HEK293T (cell line): ENCODE measurements around the gene JARID2.
"Not testable (repeated sequence)": the region's sequence is repeated elsewhere in the genome, so short reads cannot be mapped to it uniquely, and the experiment has no call there.

Experiments used
- CTCF ChIA-PET: fragments of 350-600 bp; formaldehyde crosslinking; extraction: SDS; loops from one replicate; lab custom pipeline; 2021; ENCODE audit warnings: antibody characterized with exemption, inconsistent platforms; lab: Yijun Ruan, JAX
- POLR2A ChIA-PET: fragments of 350-600 bp; formaldehyde crosslinking; extraction: SDS; loops from one replicate; lab custom pipeline; 2020; ENCODE audit warnings: antibody characterized with exemption, inconsistent platforms; lab: Yijun Ruan, JAX
- DNase-seq: peaks from one replicate; pipeline ENCODE4 v3.0.0; 2012; ENCODE audit warnings: mixed read lengths; ENCODE audit errors: extremely low spot score
- ARNT ChIP-seq: fragments of 450-650 bp; IDR thresholded peaks from 2 replicates; pipeline ENCODE4 v1.6.1; 2017; ENCODE audit warnings: mild to moderate bottlenecking
- BHLHE40 ChIP-seq: fragments of 450-650 bp; IDR thresholded peaks from 2 replicates; pipeline ENCODE4 v1.6.1; 2016; ENCODE audit warnings: mild to moderate bottlenecking, moderate library complexity, borderline replicate concordance
- CTBP1 ChIP-seq: fragments of 450-650 bp; IDR thresholded peaks from 2 replicates; pipeline ENCODE4 v1.6.1; 2016; ENCODE audit warnings: borderline replicate concordance
- ELF4 ChIP-seq: fragments of 450-650 bp; IDR thresholded peaks from 2 replicates; pipeline ENCODE4 v1.6.1; 2017; ENCODE audit warnings: antibody characterized with exemption
- FOXA1 ChIP-seq: fragments of 450-650 bp; IDR thresholded peaks from 2 replicates; pipeline ENCODE4 v1.6.1; 2016; ENCODE audit warnings: mild to moderate bottlenecking
- FOXK2 ChIP-seq: fragments of 450-650 bp; IDR thresholded peaks from 2 replicates; pipeline ENCODE4 v1.6.1; 2016; ENCODE audit warnings: mild to moderate bottlenecking
- FOXM1 ChIP-seq: fragments of 450-650 bp; IDR thresholded peaks from 2 replicates; pipeline ENCODE4 v1.6.1; 2017; ENCODE audit warnings: mild to moderate bottlenecking, borderline replicate concordance
- HDGF ChIP-seq: fragments of 450-650 bp; IDR thresholded peaks from 2 replicates; pipeline ENCODE4 v1.6.1; 2017; ENCODE audit warnings: antibody characterized with exemption, borderline replicate concordance
- L3MBTL2 ChIP-seq: fragments of 450-650 bp; conservative IDR thresholded peaks from 2 replicates; pipeline ENCODE4 v1.6.1; 2016; ENCODE audit warnings: mild to moderate bottlenecking
- LEF1 ChIP-seq: fragments of 450-650 bp; IDR thresholded peaks from 2 replicates; pipeline ENCODE4 v1.6.1; 2017; ENCODE audit warnings: mild to moderate bottlenecking, borderline replicate concordance
- NFRKB ChIP-seq: fragments of 450-650 bp; IDR thresholded peaks from 2 replicates; pipeline ENCODE4 v1.6.1; 2016; ENCODE audit warnings: mild to moderate bottlenecking, moderate library complexity
- SP1 ChIP-seq: fragments of 450-650 bp; IDR thresholded peaks from 2 replicates; pipeline ENCODE4 v1.6.1; 2017
- SUZ12 ChIP-seq: fragments of 450-650 bp; IDR thresholded peaks from 2 replicates; pipeline ENCODE4 v1.6.1; 2016; ENCODE audit warnings: mild to moderate bottlenecking
- TARDBP ChIP-seq: fragments of 450-650 bp; IDR thresholded peaks from 2 replicates; pipeline ENCODE4 v1.6.1; 2016
- ZNF384 ChIP-seq: fragments of 450-650 bp; IDR thresholded peaks from 2 replicates; pipeline ENCODE4 v1.6.1; 2016
- TF ChIP-seq, protein P1 (sequence below): fragments of 450-650 bp; IDR thresholded peaks from 2 replicates; pipeline ENCODE4 v1.6.1; 2016

Gene JARID2

DNA sequence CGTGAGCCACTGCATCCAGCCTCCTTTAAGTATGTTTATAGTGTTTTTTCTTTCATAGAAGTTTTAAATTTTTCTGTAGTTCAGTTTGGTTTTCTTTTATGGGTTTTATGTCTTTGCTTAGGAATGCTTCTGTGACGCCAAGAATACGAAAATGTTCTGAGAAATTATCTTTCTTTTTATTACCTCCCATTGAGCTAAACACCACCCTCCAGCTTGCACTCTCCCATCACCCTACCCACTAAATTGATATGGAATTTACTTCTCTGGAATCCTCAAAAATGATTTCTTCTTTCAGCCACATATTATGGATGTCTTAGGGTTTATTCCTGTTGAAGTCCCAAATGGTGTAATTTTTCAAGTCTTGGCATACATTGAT, 38.1 kb downstream of the JARID2 start:
- POLR2A ChIA-PET = no interaction called here
- DNase-seq = no peak
- CTCF ChIA-PET = interaction anchor here (1.0 kb wide), 1 partner anchor 104 kb away, joined by 4 read pairs; no protein-coding TSS in a partner anchor
- TF ChIP-seq FOXA1 (no peak), ARNT (no peak), L3MBTL2 (no peak), BHLHE40 (no peak), TARDBP (no peak), NFRKB (no peak), FOXK2 (no peak), FOXM1 (no peak)
- TF ChIP-seq, protein P1, sequence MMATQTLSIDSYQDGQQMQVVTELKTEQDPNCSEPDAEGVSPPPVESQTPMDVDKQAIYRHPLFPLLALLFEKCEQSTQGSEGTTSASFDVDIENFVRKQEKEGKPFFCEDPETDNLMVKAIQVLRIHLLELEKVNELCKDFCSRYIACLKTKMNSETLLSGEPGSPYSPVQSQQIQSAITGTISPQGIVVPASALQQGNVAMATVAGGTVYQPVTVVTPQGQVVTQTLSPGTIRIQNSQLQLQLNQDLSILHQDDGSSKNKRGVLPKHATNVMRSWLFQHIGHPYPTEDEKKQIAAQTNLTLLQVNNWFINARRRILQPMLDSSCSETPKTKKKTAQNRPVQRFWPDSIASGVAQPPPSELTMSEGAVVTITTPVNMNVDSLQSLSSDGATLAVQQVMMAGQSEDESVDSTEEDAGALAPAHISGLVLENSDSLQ = no peak

DNA sequence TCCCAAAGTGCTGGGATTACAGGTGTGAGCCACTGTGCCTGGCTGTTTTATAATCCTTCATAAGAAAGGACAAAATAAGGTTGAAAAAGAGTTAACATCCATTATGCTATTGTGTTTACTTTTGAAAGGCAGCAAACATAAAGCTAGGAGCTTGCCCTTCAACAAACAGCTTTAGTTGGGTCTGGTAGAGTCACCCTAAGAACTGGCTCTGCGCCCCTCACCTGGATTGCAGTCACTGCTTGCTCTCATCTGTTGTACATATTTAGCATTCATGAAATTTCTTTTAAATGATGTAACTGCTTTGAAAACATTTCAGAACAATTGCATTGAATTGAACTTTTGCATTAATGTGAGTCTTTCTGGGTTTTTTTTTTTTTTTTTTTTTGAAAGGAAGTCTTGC, 38.9 kb downstream of the JARID2 start:
- CTCF ChIA-PET = interaction anchor here (0.6 kb wide), 1 partner anchor 10 kb away, joined by 5 read pairs; no protein-coding TSS in a partner anchor
- POLR2A ChIA-PET = no interaction called here
- DNase-seq = no peak
- TF ChIP-seq, protein P1 = no peak
- TF ChIP-seq BHLHE40 (no peak), ZNF384 (peak; percentile 38; the same call in 1 of the 2 replicates)

DNA sequence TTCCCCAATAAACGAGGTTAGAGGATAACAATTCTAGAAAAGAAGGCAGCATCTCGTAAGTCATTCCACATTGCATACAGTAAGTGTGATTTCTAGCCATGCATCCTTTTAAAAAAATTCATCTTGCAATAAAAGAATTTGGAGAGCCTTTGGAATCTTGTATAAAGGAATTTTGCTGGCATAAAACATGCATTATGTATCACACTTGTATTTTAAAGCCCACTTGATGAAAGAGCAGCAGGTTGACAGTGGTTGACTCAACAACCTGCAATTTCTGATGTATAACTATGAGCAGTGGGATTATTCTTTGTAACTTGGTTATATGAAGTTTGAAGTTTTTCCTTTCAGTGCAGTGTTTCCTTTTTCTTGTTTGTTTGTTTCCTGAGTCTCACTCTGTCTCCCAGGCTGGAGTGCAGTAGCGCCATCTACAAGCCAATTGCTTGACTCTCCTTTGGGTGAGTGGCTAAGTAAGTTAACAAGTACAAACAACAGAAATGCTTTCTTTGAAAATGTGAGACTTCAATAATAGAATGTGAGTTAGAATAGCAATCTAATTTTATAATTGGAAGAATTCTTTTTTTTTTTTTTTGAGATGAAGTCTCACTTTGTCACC, 39.9 kb downstream of the JARID2 start:
- CTCF ChIA-PET = no interaction called here
- DNase-seq = no peak
- no peak for TF ChIP-seq L3MBTL2
- POLR2A ChIA-PET = no interaction called here

DNA sequence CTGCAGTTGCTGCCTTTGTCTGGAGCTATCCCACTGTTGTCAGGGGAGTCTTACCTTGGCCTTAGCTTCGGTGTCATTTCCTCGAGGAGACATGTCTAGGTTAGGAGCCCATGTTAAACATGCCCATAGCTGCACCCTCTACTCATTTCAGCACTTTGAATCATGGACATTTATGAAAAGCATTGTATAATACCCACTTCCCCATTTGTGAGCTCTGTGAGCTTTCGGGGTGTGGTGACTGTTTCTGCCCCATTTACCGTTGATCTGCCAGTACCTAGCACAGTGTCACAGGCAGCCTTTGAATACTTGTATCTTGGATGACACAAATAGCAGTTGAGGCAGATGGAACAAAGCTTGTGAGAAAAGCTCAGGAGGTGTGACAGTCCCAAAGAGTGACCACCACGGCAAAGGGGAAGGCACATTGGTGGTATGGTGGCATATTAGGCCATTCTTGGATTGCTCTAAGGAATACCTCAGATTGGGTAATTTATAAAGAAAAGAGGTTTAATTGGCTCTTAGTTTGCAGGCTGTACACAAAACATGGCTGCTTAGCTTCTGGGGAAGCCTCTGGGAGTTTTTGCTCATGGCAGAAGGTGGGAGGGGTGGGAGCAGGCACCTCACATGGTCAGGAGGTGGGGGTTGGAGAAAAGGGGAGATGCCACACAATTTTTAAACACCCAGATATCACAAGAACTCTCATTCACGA, 42.0 kb downstream of the JARID2 start:
- CTCF ChIA-PET = no interaction called here
- POLR2A ChIA-PET = interaction anchor here (0.8 kb wide), 1 partner anchor 10 kb away, joined by 4 read pairs; no protein-coding TSS in a partner anchor
- DNase-seq = no peak
- TF ChIP-seq L3MBTL2 (no peak), LEF1 (no peak), CTBP1 (no peak), FOXA1 (no peak), SP1 (no peak), ARNT (no peak), FOXM1 (no peak), NFRKB (no peak), SUZ12 (no peak), HDGF (no peak), BHLHE40 (no peak), TARDBP (no peak)
- TF ChIP-seq, protein P1 = no peak

DNA sequence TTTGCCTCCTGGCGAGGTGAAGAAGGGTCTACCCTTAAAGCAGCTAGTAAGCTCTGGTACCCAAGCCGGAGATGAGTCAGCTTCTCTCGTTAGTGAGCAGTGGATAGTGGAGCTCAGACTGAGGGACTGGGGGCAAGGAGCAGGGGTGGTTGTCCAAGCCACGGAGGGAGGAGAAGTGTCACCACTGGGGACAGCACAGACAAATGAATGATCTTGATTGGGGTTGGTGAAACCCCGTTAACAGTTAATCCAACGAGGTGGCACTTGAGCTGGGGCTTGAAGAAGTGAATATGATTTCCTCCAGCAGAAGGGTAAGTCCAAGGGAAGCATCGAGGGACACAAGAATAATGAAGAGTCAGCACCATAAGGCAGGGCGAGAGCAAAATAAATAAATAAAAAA, 43.0 kb downstream of the JARID2 start:
- ChIA-PET POLR2A (interaction anchor here (0.8 kb wide), 1 partner anchor 11 kb away, joined by 4 read pairs; no protein-coding TSS in a partner anchor), CTCF (no interaction called here)
- no peak for DNase-seq
- TF ChIP-seq SUZ12 (no peak), FOXA1 (no peak), TARDBP (no peak), FOXM1 (no peak), SP1 (no peak), CTBP1 (no peak), HDGF (no peak), LEF1 (no peak), NFRKB (no peak), ARNT (no peak), BHLHE40 (no peak), ELF4 (no peak), L3MBTL2 (no peak), FOXK2 (no peak), ZNF384 (no peak)
- TF ChIP-seq, protein P1 = no peak

DNA sequence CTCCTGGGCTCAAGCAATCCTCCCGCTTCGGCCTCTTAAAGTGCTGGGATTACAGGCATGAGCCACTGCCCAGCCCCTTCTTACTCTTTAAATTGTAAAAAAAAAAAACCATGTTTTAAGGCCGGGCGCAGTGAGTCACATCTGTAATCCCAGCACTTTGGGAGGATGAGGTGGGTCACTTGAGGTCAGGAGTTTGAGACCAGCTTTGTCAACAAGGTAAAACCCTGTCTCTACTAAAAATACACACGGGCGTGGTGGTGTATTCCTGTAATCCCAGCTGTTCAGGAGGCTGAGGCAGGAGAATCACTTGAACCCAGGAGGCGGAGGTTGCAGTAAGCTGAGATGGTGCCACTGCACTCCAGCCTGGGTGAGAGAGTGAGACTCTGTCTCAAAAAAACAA, 43.6 kb downstream of the JARID2 start:
- POLR2A ChIA-PET, DNase-seq: not testable (repeated sequence)
- CTCF ChIA-PET = interaction anchor here (0.6 kb wide), 1 partner anchor 321 kb away, joined by 3 read pairs; no protein-coding TSS in a partner anchor
